G401 (cell line): Measurements from ENCODE around the gene RBBP4. TPM values are rescaled to one million over a fixed set of nuclear protein-coding genes. Genes with fewer than 3 reads are reported as not detected.
A peak's percentile ranks its signal among the peaks of the same experiment; 100 is the strongest.
"Not testable (repeated sequence)": the region's sequence is repeated elsewhere in the genome, so short reads cannot be mapped to it uniquely, and the experiment has no call there.

Experiments used
- DNase-seq: peaks from one replicate; pipeline ENCODE4 v3.0.0-alpha.2; 2015; ENCODE audit warnings: low spot score
- in situ Hi-C: cut with HindIII; loops from 2 replicates; pipeline ENCODE4 v1.10.0; 2016; ENCODE audit warnings: low sequenced_read_pairs, mixed read lengths
- total RNA-seq: library from RNA; depleted of rRNA; stranded (reverse); fragments of >200 nt; shearing (Covaris generic); gene quantifications from 2 replicates; pipeline ENCODE4 v1.2.3, GENCODE V29; 2014

RBBP4 gene
- total RNA-seq, 1 experiment from 2014 or later: 289 TPM

- DNase-seq: no peak
- in situ Hi-C loops: no loop called here
These were observed 31.0 kb downstream of the RBBP4 start for GRCh38 chr1:32681999-32682398.

GRCh38 chr1:32683397-32683796, 32.4 kb downstream of the RBBP4 start:
- DNase-seq: no peak
- in situ Hi-C loops: no loop called here

- in situ Hi-C loops: no loop called here
These were observed 33.3 kb downstream of the RBBP4 start for GRCh38 chr1:32684167-32684811.

GRCh38 chr1:32685498-32685897, 34.5 kb downstream of the RBBP4 start:
- in situ Hi-C loops: no loop called here
- DNase-seq: no peak

More at GRCh38 chr1:32684167-32684811, 33.3 kb downstream of the RBBP4 start:
- no peak for DNase-seq

- in situ Hi-C loops: no loop called here
- DNase-seq: no peak
These were observed 35.4 kb downstream of the RBBP4 start for GRCh38 chr1:32686387-32686786.

- in situ Hi-C loops: no loop called here
- DNase-seq: no peak
These were observed 42.6 kb downstream of the RBBP4 start for GRCh38 chr1:32693455-32694174.

GRCh38 chr1:32695098-32695904, 44.3 kb downstream of the RBBP4 start:
- no peak for DNase-seq
- in situ Hi-C loops: no loop called here

GRCh38 chr1:32696041-32696440, 45.0 kb downstream of the RBBP4 start:
- no peak for DNase-seq
- in situ Hi-C loops: no loop called here

- in situ Hi-C loops, DNase-seq: not testable (repeated sequence)
These were observed 46.0 kb downstream of the RBBP4 start for GRCh38 chr1:32696996-32697395.

GRCh38 chr1:32701421-32701911, 50.5 kb downstream of the RBBP4 start:
- DNase-seq: no peak
- in situ Hi-C loops: no loop called here

- in situ Hi-C loops: no loop called here
- DNase-seq: peak; percentile 30
These were observed 51.1 kb downstream of the RBBP4 start for GRCh38 chr1:32701951-32702598.

GRCh38 chr1:32702599-32703478, 51.8 kb downstream of the RBBP4 start, which contains the start of gene SYNC:
SYNC (minus strand) TSS chr1:32702770; CDS start chr1:32702660, 110 bp downstream.
- in situ Hi-C loops: no loop called here
- no peak for DNase-seq

- in situ Hi-C loops: no loop called here
- DNase-seq: no peak
These were observed 52.7 kb downstream of the RBBP4 start for GRCh38 chr1:32703479-32704291.

- no peak for DNase-seq
- in situ Hi-C loops: no loop called here
These were observed 54.5 kb downstream of the RBBP4 start for GRCh38 chr1:32705516-32705915.

GRCh38 chr1:32706491-32706890, 55.5 kb downstream of the RBBP4 start:
- no peak for DNase-seq
- in situ Hi-C loops: no loop called here

- in situ Hi-C loops: no loop called here
- DNase-seq: no peak
These were observed 58.1 kb downstream of the RBBP4 start for GRCh38 chr1:32709075-32709474.

GRCh38 chr1:32709476-32709875, 58.5 kb downstream of the RBBP4 start:
- DNase-seq: no peak
- in situ Hi-C loops: no loop called here
